HG02642 (cell line): ENCODE measurements around the gene GAD1.

Experiments
- ATAC-seq: cut with Tn5 transposase; IDR thresholded peaks from one replicate; pipeline ENCODE4 v1.9.1; 2021; ENCODE audit warnings: mild to moderate bottlenecking; ENCODE audit not compliant: unreplicated experiment, poor library complexity

Gene GAD1

GRCh38 chr2:170887496-170887895, 70.8 kb downstream of the GAD1 start:
- ATAC-seq = no peak

GRCh38 chr2:170887896-170888295, 71.2 kb downstream of the GAD1 start:
- no peak for ATAC-seq

GRCh38 chr2:170891893-170892292, 75.2 kb downstream of the GAD1 start:
- ATAC-seq = no peak

- ATAC-seq = no peak
Measured at GRCh38 chr2:170892391-170892951, 75.8 kb downstream of the GAD1 start.

GRCh38 chr2:170895023-170895757, 78.5 kb downstream of the GAD1 start:
- ATAC-seq = no peak

GRCh38 chr2:170896622-170897021, 79.9 kb downstream of the GAD1 start:
- ATAC-seq = no peak

- no peak for ATAC-seq
Measured at GRCh38 chr2:170897108-170897507, 80.4 kb downstream of the GAD1 start.

GRCh38 chr2:170905864-170906263, 89.2 kb downstream of the GAD1 start:
- no peak for ATAC-seq
